Ramos (cell line): ENCODE measurements around the gene TRMT11.
"Not testable (repeated sequence)": the region's sequence is repeated elsewhere in the genome, so short reads cannot be mapped to it uniquely, and the experiment has no call there.

ENCODE experiments used
- in situ Hi-C: fragments of 300-500 bp; cut with MboI; formaldehyde crosslinking; loops from one replicate; pipeline ENCODE4 v1.14.3; 2022; ENCODE audit warnings: low sequenced_read_pairs; ENCODE audit not compliant: unreplicated experiment

TRMT11 gene

DNA sequence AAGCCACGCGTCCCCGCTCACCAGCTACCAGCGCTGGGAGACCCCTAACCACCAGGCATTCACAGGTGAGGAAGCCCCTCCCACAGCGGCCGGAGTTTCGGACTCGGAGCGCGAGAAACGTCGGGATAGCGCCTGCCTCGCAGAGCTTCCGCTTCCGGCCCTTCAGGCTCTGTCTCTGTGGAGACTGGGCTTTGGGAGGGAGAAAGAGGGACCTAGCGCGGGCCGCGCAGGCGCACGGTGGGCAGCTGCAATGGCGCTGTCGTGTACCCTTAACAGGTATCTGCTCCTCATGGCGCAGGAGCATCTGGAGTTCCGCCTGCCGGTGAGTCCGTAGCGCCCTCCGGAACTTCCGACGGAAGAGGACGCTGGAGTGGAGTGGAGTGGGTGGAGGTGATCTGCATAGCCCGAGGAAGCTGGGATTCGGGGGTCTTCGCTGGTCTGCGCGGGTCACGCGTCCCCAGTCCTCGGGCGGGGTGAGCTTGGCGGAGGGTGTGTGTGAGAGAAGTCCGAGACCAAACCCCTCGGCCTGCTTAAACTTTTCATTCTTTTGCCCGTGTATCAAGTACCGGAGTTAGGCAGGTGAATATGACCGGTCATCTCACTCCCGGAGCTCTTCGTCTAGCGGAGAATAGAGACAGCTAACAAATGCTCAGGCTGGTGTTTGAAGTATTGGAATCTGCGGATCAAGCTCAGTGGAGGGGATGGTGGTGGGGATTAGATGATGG is at the start of gene TRMT11:
Gene TRMT11 (plus strand): TSS at position 240 of the 725 bp plus-strand sequence. CDS start 11 bp downstream, at position 251.
- in situ Hi-C loops, result no loop called here

DNA sequence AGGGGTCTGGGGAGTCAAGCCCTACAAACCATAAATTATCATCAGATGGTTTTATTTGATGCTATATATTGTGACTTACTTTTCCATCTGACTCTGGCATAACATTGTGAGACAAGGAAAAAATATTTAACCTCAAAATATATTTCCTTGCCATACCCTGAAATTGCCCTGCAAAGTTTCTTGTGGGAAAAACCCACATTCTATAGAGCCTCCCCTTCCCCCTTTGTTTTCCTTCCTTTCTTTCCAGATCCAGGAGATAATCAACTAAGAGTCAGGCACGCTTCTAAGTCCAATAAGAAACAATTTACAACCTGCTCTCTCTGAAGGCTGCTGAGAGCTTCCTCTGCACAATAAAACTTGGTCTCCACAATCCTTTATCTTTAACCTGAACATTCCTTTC is 47.3 kb upstream of the TRMT11 start:
- in situ Hi-C loops, result no loop called here

DNA sequence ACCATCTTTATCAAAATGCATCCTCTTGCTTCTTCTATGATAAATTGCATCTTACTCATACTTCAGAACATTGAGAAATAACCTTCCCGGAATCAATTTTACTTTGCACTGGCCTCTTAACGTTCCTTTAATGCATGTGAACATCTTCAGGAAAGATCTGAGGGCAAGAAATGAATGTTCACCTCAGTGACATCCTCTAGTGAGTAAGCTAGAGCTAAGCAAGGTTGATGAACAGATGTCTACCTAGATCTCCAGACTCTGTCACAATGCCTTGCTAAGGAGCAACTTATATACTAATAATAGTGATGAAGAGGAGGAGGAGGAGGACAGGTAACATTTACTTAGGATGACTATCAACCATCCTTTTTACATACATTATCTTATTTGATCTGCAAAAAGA is 46.5 kb upstream of the TRMT11 start:
- in situ Hi-C loops, result no loop called here

DNA sequence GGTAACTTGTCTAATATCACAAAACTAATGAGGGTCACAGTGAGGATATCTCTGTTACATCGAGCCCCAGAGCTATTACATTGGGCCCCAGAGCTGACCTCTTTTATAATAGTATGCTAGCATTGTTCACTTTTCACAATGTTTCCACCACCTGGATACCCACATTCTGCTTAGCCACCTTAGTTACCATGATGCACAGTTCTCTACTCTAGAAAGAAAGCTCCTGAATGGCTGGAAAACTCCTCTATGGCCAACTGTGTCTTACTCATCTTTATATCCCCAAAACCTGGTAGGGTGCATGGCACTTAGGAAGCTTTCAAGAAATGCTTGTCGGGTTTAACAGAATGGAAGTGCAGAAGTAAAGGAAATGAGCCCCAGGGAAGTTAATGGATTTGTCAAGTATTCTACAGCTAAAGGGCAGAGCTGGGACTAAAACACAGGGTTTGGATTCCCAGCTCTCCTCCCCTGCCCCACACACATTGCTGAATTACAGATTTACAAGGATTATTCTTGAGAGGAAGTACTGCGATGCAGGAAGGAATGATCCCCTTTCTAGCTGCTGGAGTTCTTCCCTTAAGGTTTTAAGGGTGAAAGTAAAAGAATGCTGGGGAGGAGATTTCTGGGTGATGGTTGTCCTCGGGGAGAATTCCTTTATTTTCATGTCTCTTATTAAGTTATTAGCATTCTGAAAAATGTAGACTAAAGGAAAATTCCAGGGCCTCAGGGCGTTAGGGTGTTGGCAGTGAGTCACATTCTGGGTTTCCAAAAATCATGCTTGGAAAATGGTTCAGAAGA is 45.9 kb upstream of the TRMT11 start:
- in situ Hi-C loops, result no loop called here

DNA sequence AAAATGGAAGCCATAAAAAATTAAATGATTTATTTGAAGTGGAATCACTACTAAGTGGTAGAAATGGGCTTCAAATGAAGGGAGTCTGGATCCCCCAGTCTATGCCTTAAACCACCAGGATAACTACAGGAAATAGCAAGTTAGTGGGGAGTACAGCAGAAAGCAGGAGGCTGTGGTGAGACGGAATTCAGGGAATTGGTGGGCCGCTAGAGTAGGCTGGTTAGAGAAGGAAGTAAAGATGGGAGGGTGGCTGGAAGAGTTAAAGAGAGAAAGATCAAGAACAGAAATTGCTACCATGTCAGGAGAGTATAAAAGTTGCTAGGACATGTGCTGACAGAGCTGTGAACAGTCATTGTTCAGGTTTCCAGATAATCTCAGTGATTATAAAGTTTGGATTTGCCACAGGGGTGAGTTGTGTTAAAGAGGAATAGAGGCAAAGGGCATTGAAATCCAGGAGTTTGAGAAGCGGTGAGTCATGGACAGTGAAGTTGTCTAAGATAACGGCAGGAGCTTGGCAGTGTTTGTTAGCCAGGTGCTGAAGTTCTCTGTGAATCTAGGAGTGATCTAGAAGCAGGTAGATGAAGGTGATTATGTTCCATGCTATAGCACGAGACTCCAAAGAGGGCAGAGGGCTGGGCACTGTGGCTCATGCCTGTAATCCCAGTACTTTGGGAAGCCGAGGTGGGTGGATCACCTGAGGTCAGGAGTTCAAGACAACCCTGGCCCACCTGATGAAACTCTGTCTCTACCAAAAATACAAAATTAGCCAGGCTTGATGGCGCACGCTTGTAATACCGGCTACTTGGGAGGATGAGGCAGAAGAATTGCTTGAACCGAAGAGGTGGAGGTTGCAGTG is 43.4 kb upstream of the TRMT11 start:
- in situ Hi-C loops, result no loop called here

DNA sequence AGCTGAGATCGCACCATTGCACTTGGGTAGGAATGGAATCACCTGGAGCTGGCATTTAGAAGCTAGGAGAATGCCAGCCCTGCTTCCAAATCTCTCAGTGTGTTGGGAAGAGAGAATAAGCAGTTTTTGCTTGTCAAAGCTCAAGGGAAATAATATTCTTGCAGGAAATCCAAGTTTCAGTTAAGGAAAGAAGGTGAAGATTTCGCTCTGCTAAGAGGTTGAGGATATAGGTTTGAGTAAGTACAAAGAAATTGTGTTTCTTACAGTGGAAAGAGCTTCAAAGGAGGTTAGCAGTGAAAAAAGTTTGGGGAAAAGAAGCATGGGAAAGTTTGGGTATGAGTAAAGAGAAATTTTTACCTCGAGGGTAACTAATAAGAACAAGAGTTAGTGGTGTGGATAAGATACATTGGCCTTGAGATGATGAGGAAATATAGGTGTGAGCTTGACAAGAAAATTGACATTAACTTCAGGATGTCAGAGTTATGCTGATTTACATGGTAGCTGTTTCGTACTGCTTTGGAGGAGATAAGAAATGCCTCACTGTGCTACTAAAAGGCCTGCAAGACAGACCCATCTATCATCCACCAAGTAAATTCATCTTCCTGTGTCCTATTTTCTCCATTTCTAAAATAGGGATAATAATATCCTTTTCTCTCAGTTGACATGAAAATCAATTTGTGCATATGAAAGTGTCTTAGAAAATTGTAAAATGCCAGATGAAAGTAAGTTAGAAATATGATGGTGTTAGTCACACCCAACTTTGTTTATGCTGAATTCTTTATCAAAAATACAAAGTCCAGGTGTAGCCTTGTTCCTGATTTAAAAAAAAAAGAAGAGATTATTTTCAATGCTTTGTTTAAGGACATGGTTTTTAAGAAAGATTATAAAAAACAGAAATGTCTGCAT is 42.6 kb upstream of the TRMT11 start:
- in situ Hi-C loops, result no loop called here

DNA sequence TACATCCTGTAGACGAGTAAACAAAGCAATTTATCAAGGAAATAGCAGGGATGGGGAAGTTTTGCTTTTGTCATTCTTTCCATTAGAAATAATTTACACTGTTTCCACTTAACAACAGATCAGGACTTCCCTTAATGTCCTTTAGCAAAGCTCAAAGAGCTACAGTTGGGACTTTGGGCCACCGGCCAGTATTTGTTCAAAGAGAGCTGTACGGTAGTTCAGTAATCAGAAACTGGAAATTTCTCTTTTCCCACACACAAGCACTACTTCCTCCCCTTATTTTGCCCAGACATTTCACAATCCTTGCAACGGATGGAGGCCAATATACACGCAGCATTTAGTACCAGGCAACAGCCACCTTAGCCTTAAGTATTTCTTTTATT is 41.9 kb upstream of the TRMT11 start:
- in situ Hi-C loops, result no loop called here

DNA sequence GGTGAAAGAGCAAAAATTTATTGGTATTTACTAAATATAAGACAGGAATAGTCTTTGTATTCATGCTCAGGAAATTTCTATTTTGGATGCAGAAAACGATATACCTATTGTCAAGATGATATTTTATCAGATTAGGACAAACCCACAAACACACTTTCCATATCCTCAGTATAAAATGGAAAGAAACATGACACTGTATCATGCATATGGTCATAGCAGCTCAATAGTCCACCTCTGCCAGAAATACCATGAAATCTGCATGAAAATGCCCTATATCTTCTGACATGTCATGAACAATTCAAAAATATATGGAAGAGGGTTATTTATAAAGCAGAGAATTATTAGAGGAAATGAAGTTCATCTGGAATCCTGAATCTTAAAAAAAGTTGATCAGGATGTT is 41.4 kb upstream of the TRMT11 start:
- in situ Hi-C loops, result no loop called here

DNA sequence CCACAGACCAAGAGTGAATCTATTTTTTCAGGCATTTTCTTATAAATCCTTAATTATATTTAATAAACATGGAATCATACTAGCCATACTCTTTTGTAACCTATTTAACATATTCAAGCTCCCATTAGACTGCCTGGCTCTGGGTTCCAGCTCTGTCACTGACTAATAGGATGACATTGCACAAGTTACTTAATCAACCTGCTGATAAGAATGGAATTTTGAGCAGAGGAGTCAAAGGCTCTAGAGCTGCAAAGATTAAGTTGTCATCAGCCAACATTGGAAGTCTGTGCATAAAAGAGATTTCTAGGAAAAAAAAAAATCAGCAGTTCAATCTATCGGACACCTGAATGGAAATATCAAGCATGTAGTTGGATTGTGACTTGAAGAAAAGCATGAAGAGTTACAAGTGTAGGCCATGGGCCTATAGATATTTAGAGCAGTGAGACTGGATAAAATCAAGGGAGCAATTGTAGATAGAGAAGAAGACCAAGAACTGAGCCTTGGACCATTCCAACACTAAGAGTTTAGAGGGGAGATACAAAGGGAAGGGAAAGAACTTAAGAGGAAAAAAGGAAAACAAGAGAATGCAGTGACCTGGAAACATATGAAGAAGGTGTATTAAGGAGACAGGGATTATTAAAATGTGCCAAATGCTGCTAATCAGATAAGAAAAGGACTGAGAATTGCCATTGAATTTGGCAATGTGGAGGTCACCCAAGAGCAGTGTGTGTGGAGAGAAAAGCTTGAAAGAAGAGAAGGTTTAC is 40.8 kb upstream of the TRMT11 start:
- in situ Hi-C loops, result no loop called here

DNA sequence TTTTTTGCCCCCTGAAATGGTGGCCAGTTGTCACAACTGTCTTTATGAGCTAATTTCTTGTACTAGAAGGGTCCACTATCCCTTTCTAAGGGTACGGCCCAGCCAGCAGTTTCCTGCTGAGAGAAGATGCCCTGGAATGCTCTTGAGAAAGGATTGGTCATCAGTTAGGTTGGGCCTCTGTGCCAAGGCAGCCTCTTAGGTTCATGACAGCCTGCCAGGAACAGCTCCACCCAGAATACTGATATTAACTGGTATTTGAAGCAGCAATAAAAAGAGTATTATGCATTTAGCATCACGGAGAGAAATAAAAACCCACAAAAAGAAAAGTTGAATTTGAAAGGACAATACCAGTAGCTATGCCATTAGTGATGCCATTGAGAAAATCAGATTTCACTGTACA is 38.7 kb upstream of the TRMT11 start:
- in situ Hi-C loops, result no loop called here

DNA sequence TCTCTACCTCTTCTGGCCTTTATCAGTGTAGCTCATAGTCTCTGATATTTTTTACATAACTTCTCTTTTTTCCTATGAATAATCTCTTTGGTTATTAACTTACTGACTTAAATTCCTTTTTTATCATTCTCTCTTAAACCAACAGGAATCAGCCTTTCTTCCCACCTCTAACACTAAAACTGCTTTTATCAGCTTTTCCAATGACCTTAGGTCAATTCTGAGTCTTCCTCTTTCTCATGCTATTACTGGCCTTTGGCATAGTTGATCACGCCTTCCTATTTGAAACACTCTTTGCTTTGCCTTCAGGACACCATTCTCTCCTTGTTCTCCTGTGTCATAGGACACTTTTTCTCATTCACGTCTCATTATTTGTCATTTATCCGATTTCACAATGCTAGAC is 37.9 kb upstream of the TRMT11 start:
- in situ Hi-C loops, result no loop called here

DNA sequence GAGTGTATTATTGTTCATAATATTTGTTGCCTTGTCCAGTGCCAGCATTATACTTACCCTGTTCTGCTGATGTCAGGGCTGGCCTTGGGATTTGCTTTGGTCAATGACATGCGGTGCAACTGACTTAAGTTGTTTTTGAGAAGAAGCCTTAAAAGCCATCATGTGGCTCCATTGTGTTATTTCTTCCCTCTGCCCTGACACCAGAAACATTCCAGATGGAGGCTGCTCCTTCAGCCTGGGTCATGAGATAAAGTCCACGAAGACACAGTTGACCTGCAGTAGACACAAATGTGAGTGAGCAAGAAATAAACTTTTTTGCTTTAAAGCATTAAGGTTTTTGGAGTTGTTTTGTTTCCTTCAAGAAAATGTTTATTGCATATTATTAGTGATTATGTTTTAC is 37.3 kb upstream of the TRMT11 start:
- in situ Hi-C loops, result no loop called here

DNA sequence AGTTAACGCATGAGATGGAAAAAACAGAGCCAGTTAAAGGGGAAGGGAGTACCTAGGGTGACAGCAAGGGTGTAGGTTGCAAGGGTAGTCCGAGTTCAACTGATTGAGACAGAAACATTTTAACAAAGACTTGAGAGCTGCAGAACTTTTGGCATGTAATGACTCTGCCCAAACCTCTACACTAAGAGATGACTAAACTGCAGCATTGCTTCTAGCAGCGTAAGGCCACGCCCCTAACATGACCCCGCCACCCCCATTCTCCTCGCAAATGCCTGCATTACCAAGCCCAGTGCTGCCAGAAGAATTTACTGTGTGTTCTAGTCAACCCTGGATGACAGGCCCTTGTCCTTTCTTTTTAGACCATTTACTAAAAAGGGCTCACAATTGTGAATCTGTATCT is 36.0 kb upstream of the TRMT11 start:
- in situ Hi-C loops, result no loop called here

DNA sequence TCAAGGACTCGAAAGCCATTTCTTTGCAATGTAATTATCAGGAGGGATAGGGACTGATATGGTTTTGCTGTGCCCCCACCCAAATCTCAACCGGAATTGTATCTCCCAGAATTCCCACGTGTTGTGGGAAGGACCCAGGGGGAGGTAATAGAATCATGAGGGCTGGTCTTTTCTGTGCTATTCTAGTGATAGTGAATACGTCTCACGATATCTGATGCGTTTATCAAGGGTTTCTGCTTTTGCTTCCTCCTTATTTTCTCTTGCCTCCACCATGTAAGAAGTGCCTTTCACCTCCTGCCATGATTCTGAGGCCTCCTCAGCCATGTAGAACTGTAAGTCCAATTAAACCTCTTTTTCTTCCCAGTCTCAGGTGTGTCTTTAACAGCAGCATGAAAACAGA is 35.6 kb upstream of the TRMT11 start:
- in situ Hi-C loops, result not testable (repeated sequence)

DNA sequence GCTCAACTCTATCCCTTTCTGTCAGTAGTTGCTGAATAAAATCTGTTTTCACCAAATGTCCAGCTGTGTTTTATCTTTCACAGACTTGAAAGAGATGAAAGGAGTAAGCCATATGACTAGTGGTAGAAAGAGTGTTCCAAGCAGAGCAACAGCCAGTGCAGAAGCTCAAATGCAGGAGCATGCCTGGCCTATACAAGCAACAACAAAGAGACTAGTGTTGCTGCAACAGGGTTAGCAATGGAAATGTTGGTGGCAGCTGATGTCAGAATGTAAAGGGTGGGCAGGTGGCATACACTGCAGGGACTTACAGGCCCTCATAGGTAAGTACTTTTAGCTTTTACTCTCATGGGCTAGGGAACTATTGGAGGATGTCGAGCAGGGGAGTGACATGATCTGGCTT is 35.0 kb upstream of the TRMT11 start:
- in situ Hi-C loops, result no loop called here

DNA sequence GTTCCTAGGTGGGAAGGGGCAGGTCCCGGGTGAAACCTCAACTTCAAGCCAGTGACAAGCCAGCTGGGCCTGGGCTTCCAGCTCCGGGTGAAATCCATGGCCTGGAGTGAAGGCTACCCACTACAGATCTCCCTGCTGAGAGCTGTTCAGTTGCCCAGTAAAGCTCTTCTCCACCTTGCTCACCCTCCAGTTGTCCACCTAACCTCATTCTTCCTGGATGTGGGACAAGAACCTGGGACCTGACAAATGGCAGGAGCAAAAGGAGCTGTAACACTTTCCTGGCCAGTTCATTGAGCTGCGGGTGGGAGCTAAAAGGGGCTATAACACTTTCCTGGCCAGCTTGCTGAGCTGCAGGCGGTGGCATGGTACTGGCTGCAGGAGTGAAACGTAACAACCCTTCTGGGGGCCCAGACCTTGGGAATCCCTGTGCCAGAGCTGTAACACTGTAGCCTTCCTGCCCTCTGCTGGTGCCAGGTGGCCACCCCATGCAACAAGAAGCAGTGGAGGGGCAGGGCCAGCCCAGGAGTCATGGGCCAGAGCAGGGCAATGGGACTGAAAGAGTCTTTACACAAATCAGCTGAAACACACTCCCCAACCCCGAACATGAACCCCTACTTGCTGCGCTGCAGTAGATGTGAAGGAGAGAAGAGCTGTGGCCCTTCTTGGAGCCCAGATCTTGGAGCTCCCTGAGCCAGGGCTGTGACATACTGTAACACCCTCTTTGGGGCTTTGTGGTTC is 33.4 kb upstream of the TRMT11 start:
- in situ Hi-C loops, result no loop called here

DNA sequence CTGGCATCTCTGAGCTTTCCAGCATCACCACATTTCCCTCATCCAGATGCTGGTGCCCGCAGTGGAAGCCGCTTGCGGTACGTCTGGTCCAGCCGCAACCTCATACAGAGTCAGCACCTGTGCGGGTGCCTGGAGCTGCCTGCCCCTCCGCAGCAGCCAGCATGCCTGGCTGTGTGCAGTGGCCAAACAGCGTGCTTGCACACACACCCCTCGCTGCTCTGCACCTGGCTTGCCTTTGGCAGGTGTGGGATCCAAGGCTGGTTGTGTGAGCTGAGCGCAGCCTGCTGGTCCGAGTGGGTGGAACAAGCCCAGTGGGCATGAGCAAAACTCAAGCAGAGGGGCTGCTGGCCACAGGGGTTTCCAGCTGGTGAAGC is 32.9 kb upstream of the TRMT11 start:
- in situ Hi-C loops, result no loop called here

DNA sequence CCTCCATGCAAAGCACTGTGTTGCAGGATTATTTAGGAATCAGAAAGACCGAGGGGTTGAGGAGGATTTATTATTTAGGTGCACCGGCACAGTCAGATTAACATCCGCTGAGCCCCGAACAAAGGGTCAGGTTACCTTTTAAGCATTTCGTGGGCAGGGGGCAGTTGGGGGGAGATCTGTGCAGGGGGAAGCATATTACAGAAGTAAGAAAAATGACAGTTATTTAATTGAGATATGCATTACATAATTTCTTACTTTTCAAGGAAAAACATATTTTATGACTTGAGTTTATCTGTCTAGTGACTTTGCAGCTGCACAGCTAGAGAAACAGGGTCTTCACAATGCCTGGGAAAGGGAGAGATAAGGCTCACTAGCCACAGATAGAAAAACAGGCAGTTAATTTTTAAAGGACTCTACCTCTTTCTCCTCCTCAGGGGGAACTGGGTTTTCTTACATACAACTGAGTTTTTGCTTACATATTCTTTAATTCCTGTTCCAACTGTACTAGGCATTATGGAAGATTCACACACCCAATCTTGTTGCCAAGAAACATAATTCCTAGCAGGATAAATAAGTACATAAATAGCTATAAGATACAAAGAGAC is 31.5 kb upstream of the TRMT11 start:
- in situ Hi-C loops, result loop anchor here (5.0 kb wide), 1 partner anchor 168 kb away; no protein-coding TSS in a partner anchor
